HG02678 (cell line): ENCODE results near the gene HARS1.
"Not testable (repeated sequence)": the region's sequence is repeated elsewhere in the genome, so short reads cannot be mapped to it uniquely, and the experiment has no call there.

Experiments used
- ATAC-seq: cut with Tn5 transposase; IDR thresholded peaks from one replicate; pipeline ENCODE4 v1.9.1; 2021; ENCODE audit warnings: mild to moderate bottlenecking, moderate library complexity; ENCODE audit not compliant: unreplicated experiment

The HARS1 gene

GRCh38 chr5:140634103-140634502, 57.1 kb downstream of the HARS1 start:
- no peak for ATAC-seq

- no peak for ATAC-seq
These were observed 57.7 kb downstream of the HARS1 start for GRCh38 chr5:140633501-140633900.

- ATAC-seq: no peak
These were observed 58.1 kb downstream of the HARS1 start, which contains the start of gene CD14 for GRCh38 chr5:140633021-140633471. TSS of gene CD14 (minus strand) at chr5:140633175. CDS start at chr5:140633071, 104 bp downstream.

GRCh38 chr5:140632366-140633020, 58.7 kb downstream of the HARS1 start:
- peak; percentile 67 for ATAC-seq

- ATAC-seq: peak; percentile 50
These were observed 59.3 kb downstream of the HARS1 start for GRCh38 chr5:140631831-140632365.

GRCh38 chr5:140631036-140631417, 60.1 kb downstream of the HARS1 start:
- no peak for ATAC-seq

- ATAC-seq: no peak
These were observed 60.7 kb downstream of the HARS1 start for GRCh38 chr5:140630292-140631035.

GRCh38 chr5:140628711-140629110, 62.5 kb downstream of the HARS1 start:
- ATAC-seq: no peak

GRCh38 chr5:140627972-140628371, 63.2 kb downstream of the HARS1 start:
- ATAC-seq: no peak

GRCh38 chr5:140624886-140625285, 66.3 kb downstream of the HARS1 start:
- ATAC-seq: not testable (repeated sequence)
